IPS DF 6.9 (cell line): ENCODE measurements around the gene NAA10.

ENCODE experiments used
- DNase-seq: peaks from one replicate; pipeline ENCODE4 v3.0.0-alpha.2; 2013; ENCODE audit warnings: low read depth, low spot score
- H3K27ac ChIP-seq: one replicate; pipeline ENCODE4 v1.5.1; 2013; ENCODE audit warnings: low read length, control low read depth
- H3K27me3 ChIP-seq: 2 replicates; pipeline ENCODE4 v1.6.1; 2013; ENCODE audit warnings: mild to moderate bottlenecking, low read length; ENCODE audit not compliant: control insufficient read depth, insufficient read depth
- H3K36me3 ChIP-seq: 2 replicates; pipeline ENCODE4 v1.6.1; 2013; ENCODE audit warnings: low read length; ENCODE audit not compliant: control insufficient read depth, insufficient read depth
- H3K4me1 ChIP-seq: 2 replicates; pipeline ENCODE4 v1.6.1; 2013; ENCODE audit warnings: low read length; ENCODE audit not compliant: control insufficient read depth, insufficient read depth
- H3K4me3 ChIP-seq: 2 replicates; pipeline ENCODE4 v1.5.1; 2013; ENCODE audit warnings: mild to moderate bottlenecking, low read length
- H3K9me3 ChIP-seq: 2 replicates; pipeline ENCODE4 v1.6.1; 2013; ENCODE audit warnings: low read length, inconsistent platforms; ENCODE audit not compliant: control insufficient read depth, insufficient read depth
- WGBS: extraction: QIAGEN DNeasy Blood & Tissue Kit; methylation state at CpG from one replicate; pipeline ENCODE4 v1.1.7; 2013; ENCODE audit warnings: mixed read lengths, missing lambda C conversion rate; ENCODE audit not compliant: insufficient read length, insufficient coverage; 5-methylcytosine and 5-hydroxymethylcytosine counted together

NAA10 gene

DNA sequence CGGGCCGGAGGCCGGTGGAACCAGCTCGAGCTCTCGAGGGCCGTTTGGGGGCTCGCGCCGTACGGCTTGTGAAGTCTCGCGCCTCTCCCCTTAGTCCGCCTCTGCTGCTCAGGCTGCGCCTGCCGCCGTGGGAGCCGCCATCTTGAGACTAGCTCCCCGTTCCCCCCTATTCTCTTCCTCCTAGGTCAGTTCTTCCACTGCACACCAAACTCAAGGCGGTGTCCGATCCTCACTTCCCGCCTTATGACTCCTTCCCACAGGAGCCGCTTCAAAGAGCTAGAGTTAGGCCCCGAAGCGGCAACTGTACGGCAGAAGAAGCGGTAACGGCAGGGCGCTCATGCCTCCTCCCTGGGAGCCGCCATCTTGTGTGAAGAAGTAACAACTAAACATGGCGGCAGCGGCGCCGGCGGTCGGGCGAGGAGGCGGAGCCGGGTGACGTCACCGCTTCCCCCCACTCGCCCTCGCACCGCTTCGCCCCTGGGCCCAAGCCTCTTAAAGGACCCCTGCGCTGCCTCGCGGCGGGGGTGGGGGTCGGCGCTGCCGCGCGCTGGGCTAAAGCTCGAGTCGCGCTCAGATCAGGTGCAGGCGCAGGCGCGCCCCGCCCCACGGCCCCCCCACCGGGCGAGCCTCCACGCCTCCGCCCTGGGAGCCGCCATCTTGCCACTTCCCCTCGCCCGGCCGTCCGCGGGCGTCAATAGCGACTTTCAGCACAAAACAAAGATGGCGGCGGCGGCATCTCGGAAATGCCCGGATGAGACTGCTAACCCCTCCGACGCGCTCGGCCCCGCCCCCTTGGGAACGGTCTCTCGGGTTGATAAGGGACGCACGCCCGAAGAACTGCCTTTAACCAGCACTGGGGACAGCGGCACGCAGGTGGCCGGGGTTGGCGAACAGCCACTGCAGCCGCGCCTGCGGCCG lies 36.9 kb upstream of the NAA10 start, which contains the start of gene HCFC1:
Gene HCFC1, minus strand, starts transcription at position 369 of the 918 bp plus-strand sequence. CDS start 978 bp downstream, outside the sequence.
- H3K27ac ChIP-seq: no peak within 1 kb of the TSS
- WGBS: no CpG with 5 or more reads among the region's 96 CpGs
- H3K4me1 ChIP-seq: peaks cover 6% of the 10 kb centered on the region
- DNase-seq: no peak
- H3K36me3 ChIP-seq: no peaks in the 10 kb centered on the region
- peak within 1 kb of the TSS; percentile 100 for H3K4me3 ChIP-seq
- no peaks in the 10 kb centered on the region for H3K27me3 ChIP-seq
- no peaks in the 10 kb centered on the region for H3K9me3 ChIP-seq

DNA sequence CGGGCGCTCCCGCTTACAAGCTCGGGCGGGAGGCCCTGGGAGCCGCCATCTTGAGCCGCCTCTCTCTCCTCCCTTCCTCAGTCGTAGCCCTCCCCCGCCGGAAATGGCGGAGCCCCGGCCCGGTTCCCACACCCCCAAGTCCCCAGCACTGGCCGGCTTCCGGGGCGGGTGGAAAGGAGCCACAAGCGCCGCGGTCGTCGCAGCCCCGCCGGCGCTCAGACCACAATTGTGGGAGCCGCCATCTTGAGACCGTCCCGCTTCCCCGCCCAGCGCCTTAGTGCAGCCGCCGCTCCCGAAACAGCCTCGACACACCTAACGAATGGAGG lies 36.2 kb upstream of the NAA10 start:
- no peak for DNase-seq
- H3K27ac ChIP-seq: no peak overlapping the region
- peak overlapping the region; percentile 100 for H3K4me3 ChIP-seq
- no peaks in the 10 kb centered on the region for H3K27me3 ChIP-seq
- no peaks in the 10 kb centered on the region for H3K9me3 ChIP-seq
- WGBS: no CpG with 5 or more reads among the region's 34 CpGs
- H3K4me1 ChIP-seq: peaks cover 8% of the 10 kb centered on the region
- H3K36me3 ChIP-seq: no peaks in the 10 kb centered on the region

DNA sequence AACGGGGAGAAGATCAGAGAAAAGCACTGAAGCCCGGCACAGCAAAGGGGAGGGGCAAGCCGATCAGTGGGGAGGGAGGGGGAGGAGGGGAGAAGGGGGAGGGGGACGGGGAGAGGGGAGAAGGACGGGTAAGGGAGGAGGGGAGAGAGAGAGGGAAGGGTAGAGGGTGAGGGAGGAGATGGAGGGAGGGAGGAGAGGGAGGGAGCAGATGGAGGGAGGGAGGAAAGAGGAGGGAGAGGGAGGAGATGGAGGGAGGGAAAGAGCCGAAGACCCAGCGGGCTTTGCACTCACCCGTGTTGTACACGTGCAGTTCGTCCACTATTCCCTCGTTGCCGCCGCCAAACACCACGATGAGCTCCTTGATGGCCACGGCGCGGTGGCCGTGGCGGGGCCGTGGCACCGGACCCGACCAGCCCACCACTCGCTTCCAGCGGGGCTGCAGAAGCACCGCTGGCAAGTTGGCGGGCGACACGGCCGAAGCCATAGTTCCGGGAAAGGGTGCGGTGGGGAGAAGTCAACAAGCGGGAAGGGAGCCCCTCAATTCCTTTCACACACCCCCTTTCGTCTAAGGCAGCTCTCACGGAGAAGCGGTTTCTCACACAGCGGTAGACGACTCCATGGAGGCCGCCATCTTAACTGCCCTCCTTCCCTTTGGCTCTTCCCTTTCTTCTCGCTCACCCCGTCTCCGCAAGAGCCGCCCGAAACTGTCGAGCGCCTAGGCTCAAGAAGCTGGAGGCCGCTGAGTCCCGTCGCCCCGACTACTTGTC lies 35.7 kb upstream of the NAA10 start:
- H3K27ac ChIP-seq: no peak overlapping the region
- no peaks in the 10 kb centered on the region for H3K9me3 ChIP-seq
- H3K36me3 ChIP-seq: no peaks in the 10 kb centered on the region
- no CpG with 5 or more reads among the region's 49 CpGs for WGBS
- H3K27me3 ChIP-seq: no peaks in the 10 kb centered on the region
- peak overlapping the region; percentile 100 for H3K4me3 ChIP-seq
- H3K4me1 ChIP-seq: peaks cover 8% of the 10 kb centered on the region
- no peak for DNase-seq

DNA sequence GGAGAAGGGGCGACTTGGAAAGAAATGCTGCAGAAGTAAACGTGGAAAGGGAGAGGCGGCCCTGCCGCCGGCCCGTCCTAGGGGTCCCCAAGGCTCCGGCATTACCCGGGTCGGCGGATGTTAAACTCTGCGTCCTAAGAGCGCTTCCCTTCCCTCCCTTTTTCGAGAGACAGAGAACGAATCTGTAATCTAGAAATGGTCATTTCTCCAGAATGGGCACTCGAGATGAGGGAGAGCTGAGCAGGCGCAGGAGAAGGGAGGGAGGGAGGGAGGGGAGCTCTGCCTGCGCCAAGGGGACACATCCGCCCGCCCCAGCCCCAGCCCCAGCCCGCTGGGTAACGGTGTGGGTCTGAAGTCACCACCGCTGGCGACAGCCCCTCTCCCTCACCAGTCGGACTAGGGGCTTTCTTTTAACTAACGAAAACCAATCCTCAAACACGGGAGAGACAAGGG lies 35.1 kb upstream of the NAA10 start:
- no peaks in the 10 kb centered on the region for H3K36me3 ChIP-seq
- H3K27me3 ChIP-seq: no peaks in the 10 kb centered on the region
- H3K4me1 ChIP-seq: peaks cover 8% of the 10 kb centered on the region
- H3K9me3 ChIP-seq: no peaks in the 10 kb centered on the region
- WGBS: no CpG with 5 or more reads among the region's 26 CpGs
- no peak for DNase-seq
- H3K27ac ChIP-seq: no peak overlapping the region
- H3K4me3 ChIP-seq: peak overlapping the region; percentile 100

DNA sequence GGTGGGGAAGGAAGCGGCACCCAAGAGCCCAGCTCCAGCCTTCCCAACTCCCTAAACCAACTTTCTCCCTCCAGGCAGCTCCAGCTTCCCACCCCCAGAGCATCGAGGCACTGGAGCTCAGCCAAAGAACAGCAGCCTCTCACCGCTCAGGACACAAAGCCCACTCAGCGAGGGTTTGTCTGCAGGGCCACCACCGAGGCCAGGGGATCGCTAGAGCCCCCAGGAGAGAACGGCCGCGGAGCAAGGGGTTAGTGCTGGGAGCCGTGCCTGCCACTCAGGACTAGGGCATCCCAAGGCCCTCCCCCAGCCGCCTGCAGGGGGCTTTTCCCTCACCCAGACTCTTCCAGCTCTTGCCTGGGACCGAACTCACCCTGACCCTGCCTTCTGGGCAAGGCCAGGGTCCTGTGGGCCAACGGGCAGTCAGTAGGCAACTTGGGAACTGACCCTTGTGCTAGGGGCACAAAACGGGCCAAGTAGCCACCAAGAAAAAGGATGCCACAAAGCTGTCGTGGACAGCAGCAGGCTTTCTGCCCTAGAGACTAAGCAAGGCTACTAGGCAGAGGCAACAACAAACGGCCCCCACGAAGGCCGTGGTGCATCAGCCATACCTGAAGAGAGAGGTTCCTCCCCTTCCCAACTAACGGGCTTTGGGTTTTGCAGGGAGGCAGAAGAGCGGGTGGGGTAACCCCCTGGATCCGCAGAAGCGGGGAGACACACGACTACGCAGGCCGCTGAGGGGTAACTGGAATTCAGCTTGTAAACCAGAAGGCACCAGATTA lies 34.5 kb upstream of the NAA10 start:
- no peak for DNase-seq
- no CpG with 5 or more reads among the region's 25 CpGs for WGBS
- no peak overlapping the region for H3K27ac ChIP-seq
- H3K9me3 ChIP-seq: no peaks in the 10 kb centered on the region
- H3K4me1 ChIP-seq: peaks cover 8% of the 10 kb centered on the region
- H3K4me3 ChIP-seq: peak overlapping the region; percentile 100
- H3K36me3 ChIP-seq: 0 out of 2 replicates have a peak, but pooled peaks cover under 1% of the 10 kb centered on the region
- no peaks in the 10 kb centered on the region for H3K27me3 ChIP-seq

DNA sequence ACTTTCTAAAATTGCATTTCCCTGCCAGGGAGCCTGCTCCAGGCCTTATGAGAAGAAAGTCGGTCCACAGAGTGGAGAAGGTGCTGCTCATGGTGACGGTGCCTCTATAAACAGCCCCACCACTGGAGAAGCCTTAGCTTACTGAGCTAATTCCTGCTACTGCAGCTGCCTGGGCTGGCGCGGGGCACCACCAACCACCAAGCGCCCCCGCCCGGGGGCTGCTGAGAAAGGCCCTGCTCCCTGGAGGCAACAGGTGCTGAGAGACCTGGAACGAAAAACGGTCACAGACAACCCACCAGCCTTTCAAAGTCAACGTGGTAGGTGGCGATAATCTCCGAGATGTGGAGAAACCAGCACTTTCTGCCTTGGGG lies 33.9 kb upstream of the NAA10 start:
- peaks cover 4% of the 10 kb centered on the region; the same call in 1 of the 2 replicates for H3K36me3 ChIP-seq
- peak overlapping the region; percentile 100; the same call in 1 of the 2 replicates for H3K4me3 ChIP-seq
- no CpG with 5 or more reads among the region's 12 CpGs for WGBS
- no peak for DNase-seq
- no peaks in the 10 kb centered on the region for H3K27me3 ChIP-seq
- H3K27ac ChIP-seq: no peak overlapping the region
- H3K9me3 ChIP-seq: no peaks in the 10 kb centered on the region
- H3K4me1 ChIP-seq: peaks cover 8% of the 10 kb centered on the region

DNA sequence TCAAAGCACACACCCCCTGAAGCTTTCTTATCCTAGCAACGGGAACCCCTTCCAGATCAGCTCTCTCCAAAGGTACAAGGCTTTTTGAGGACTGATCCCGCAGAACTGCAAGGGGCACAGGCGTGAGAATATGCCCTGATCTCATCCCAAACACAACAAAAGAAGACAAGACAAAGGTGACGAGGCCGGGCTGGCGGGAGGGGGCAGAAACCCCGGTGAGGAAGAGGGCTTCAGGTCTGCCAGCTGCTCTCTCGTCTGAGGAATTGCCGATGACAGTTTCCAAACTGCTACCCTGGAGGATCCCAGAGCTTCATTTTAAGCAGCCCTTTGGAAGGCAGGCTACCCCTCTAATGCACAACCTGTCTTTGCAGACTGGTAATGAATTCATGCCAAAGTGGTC lies 33.4 kb upstream of the NAA10 start:
- Histone ChIP-seq H3K4me1 (peaks cover 8% of the 10 kb centered on the region), H3K9me3 (no peaks in the 10 kb centered on the region), H3K36me3 (peaks cover 5% of the 10 kb centered on the region; the same call in 1 of the 2 replicates), H3K4me3 (no peak overlapping the region; the same call in 1 of the 2 replicates), H3K27ac (no peak overlapping the region), H3K27me3 (no peaks in the 10 kb centered on the region)
- no CpG with 5 or more reads among the region's 9 CpGs for WGBS
- no peak for DNase-seq

DNA sequence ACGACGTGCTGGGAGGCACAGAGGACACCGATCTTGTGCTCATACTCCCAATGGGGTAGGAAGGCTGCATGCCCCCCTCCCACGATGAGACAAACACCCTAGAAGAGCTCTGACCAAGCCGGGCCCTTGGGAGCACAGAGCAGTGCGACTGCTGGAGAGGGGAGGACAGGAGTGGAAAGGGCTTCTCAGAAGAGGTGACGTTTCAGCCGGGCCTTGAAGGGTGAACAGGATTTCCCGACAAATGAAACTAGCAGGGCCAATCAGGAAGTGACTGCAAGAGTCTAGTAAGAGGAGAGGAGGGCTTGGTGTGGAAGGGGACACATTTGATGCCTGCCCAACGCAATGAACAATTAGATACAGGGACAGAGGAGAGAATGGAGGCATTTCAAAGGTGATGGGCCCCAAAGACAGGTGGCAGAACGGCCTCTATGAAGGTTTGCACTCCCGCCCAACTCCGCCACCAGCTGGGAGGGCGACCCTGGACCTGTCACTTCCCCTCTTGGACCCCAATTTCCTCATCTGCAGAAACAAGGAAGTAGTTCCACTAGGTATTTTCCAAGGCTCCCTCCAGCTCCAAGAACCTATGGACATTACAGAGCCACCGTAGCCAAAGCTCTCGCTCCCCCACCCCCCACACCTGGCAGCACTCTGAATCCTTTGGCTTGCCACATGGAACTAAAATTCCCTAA lies 32.8 kb upstream of the NAA10 start:
- H3K9me3 ChIP-seq: no peaks in the 10 kb centered on the region
- peaks cover 7% of the 10 kb centered on the region; the same call in 1 of the 2 replicates for H3K36me3 ChIP-seq
- peaks cover 8% of the 10 kb centered on the region for H3K4me1 ChIP-seq
- no peak overlapping the region for H3K4me3 ChIP-seq
- no CpG with 5 or more reads among the region's 16 CpGs for WGBS
- H3K27ac ChIP-seq: no peak overlapping the region
- no peak for DNase-seq
- H3K27me3 ChIP-seq: no peaks in the 10 kb centered on the region

DNA sequence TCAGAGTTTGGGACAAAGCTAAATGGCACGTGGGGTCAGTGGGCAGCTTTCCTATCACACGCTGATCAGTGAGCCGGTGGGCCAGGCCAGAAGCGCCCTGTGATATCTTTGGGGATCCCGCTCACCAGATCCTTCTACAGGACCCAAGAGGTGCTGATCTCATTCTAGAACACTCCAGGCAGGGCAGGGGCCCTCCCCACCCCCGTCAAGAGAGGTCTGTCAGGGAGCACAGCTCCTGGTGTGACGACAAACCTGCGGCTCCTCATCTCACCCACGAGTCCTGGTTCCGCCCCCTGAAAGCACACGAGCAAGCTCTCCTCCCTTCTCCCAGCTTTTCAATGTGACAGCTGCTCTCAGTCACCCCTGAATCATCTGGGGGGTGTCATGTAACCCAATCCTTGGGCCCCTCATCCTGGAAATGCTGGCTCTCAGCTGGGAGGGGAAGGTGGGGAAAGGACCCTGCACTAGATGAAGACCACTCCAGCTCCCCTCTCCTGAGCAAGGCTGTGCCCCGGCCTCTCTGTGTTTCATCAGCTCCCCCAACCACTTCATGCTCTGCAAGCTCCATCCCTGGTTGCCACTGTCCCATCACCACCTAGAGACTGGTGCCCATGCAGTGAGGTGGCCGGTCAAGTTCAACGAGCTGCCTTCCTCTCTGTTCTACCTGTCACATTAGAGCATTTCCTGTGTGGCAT lies 32.2 kb upstream of the NAA10 start:
- Histone ChIP-seq H3K36me3 (peaks cover 7% of the 10 kb centered on the region; the same call in 1 of the 2 replicates), H3K27ac (no peak overlapping the region), H3K4me3 (no peak overlapping the region), H3K4me1 (peaks cover 8% of the 10 kb centered on the region), H3K9me3 (no peaks in the 10 kb centered on the region), H3K27me3 (no peaks in the 10 kb centered on the region)
- no peak for DNase-seq
- no CpG with 5 or more reads among the region's 14 CpGs for WGBS
